Tibial artery (tissue), 4 donors: ENCODE measurements around the gene GPR132.

ENCODE experiments used
- DNase-seq, 2 donors: peaks; one replicate each; pipeline ENCODE4 v3.0.0-alpha.2; 2019
- H3K27ac ChIP-seq, 2 donors: fragments of 200-600 bp; sonication (generic) in 1 of 2; 1 replicate in 1 of 2; 2 replicates in 1 of 2; pipeline ENCODE4 v1.5.1; 2018 to 2019; ENCODE audit warnings: mild to moderate bottlenecking in 1 of 2
- H3K27me3 ChIP-seq, 2 donors: fragments of 200-600 bp; sonication (generic) in 1 of 2; one replicate each; pipeline versions ENCODE4 v1.5.1 to v1.6.0; 2016 to 2019
- H3K36me3 ChIP-seq, 3 donors: fragments of 200-600 bp; sonication (generic) in 2 of 3; one replicate each; pipeline ENCODE4 v1.5.1; 2016 to 2019; ENCODE audit warnings: mild to moderate bottlenecking in 2 of 3
- H3K4me1 ChIP-seq, 4 donors: fragments of 200-600 bp; sonication (generic) in 2 of 4; 1 replicate in 3 of 4; 2 replicates in 1 of 4; pipeline ENCODE4 v1.5.1; 2016 to 2019
- H3K4me3 ChIP-seq, 2 donors: fragments of 200-600 bp; sonication (generic) in 1 of 2; 1 replicate in 1 of 2; 2 replicates in 1 of 2; pipeline ENCODE4 v1.5.1; 2018 to 2019; ENCODE audit warnings: mild to moderate bottlenecking in 2 of 2
- H3K9me3 ChIP-seq, 3 donors: fragments of 200-600 bp; sonication (generic) in 1 of 3; one replicate each; pipeline ENCODE4 v1.5.1; 2016 to 2019
- CTCF ChIP-seq, 2 experiments: fragments of 200-600 bp in 1 of 2; fragments of 450-650 bp in 1 of 2; IDR thresholded peaks; one replicate each; pipeline ENCODE4 v1.5.1; 2017 to 2019; ENCODE audit warnings: antibody characterized with exemption in 2 of 2, mild to moderate bottlenecking in 1 of 2, moderate library complexity in 1 of 2
- intact Hi-C: fragments of 100-400 bp; cut with DNase I; formaldehyde crosslinking; loops from one replicate; pipeline ENCODE4 v1.15.0; 2023; ENCODE audit warnings: low total_unique reads

Gene GPR132

GRCh38 chr14:105092171-105093037, 27.2 kb upstream of the GPR132 start:
- H3K9me3 ChIP-seq: no peaks in the 10 kb centered on the region
- no peaks in the 10 kb centered on the region for H3K27me3 ChIP-seq
- peak overlapping the region; percentile 87 to 98 for H3K27ac ChIP-seq
- H3K36me3 ChIP-seq: no peaks in the 10 kb centered on the region
- intact Hi-C loops: loop anchor here (5.0 to 10.0 kb wide), 2 partner anchors 72 to 110 kb away; partner anchors contain the start of gene JAG2
- peaks cover 15 to 73% (median 59%) of the 10 kb centered on the region in 4 donors for H3K4me1 ChIP-seq
- DNase-seq: peak in 1 of 2 donors; percentile 68
- TF ChIP-seq CTCF (IDR thresholded peaks at IDR 0.05): no peak
- H3K4me3 ChIP-seq: peak overlapping the region; percentile 77 to 82

DNA sequence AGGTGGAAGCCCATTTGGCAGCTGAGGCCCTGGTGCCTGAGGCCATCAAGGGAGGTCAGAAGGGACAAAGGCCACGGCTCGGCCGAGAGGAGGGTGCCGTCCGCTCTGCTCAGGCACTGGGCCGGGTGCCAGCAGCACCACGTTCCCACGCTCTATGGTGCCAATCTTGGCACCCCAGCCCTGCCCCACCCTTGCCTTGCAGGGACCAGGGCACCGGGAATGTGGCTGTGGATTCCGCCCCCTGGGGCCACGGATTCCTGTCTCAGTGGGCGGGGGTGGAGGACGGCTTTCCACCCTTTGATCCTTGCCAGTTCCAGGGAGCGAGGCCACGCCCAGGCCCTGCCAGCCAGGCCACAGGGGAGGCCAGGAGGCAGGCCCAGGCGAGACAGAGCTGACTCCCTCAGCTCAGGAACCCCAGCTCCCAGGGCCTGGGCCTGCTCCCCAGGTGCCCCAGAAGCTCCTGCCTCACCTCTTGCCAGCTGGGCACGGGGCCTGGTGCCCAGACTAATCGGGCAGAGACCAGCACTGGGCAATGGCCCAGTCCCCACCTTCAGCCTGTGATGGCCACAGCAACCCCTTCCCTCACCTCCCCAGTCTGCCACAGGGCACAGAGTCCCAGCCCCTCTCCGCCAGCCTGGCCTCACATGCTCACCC, 26.4 kb upstream of the GPR132 start:
- no peaks in the 10 kb centered on the region for H3K9me3 ChIP-seq
- peak; percentile 64 to 97 for DNase-seq
- H3K4me1 ChIP-seq: peaks cover 15 to 79% (median 65%) of the 10 kb centered on the region in 4 donors
- no peak for TF ChIP-seq CTCF (IDR thresholded peaks at IDR 0.05)
- H3K27me3 ChIP-seq: no peaks in the 10 kb centered on the region
- H3K4me3 ChIP-seq: peak overlapping the region; percentile 77 to 82
- H3K27ac ChIP-seq: peak overlapping the region; percentile 87 to 98
- H3K36me3 ChIP-seq: no peaks in the 10 kb centered on the region
- intact Hi-C loops: loop anchor here (5.0 to 10.0 kb wide), 2 partner anchors 73 to 109 kb away; partner anchors contain the start of gene JAG2

DNA sequence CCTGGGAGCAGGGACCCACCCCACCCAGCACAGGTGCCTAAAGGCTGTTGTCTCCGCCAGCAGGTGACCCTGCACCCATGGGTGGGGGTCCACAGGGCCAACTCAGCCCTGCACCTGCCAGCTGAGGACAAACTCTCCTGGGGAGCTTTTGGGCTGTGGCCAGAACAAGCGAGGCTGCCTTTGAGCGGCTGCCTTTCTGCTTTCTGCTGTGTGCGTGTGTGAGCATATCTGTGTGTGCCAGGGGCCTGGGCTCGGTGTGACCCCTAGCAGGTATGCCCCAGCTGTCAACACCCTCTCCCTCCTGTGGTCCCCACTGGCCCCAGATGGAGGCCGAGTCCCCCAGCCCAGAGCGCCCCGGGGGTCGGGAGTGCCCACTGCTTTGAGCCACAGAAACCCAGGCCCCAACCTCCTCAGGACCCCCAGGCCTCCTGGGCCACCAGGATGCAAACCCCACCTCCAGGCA, 25.9 kb upstream of the GPR132 start:
- H3K9me3 ChIP-seq: no peaks in the 10 kb centered on the region
- no peak for DNase-seq
- no peaks in the 10 kb centered on the region for H3K36me3 ChIP-seq
- peaks cover 15 to 84% (median 67%) of the 10 kb centered on the region in 4 donors for H3K4me1 ChIP-seq
- peak overlapping the region in 1 of 2 donors; percentile 77 for H3K4me3 ChIP-seq
- peak overlapping the region; percentile 87 to 98 for H3K27ac ChIP-seq
- no peaks in the 10 kb centered on the region for H3K27me3 ChIP-seq
- TF ChIP-seq CTCF (IDR thresholded peaks at IDR 0.05): no peak
- intact Hi-C loops: loop anchor here (5.0 to 10.0 kb wide), 2 partner anchors 74 to 109 kb away; partner anchors contain the start of gene JAG2

- H3K27ac ChIP-seq: peak overlapping the region; percentile 87 to 98
Observed at GRCh38 chr14:105090493-105091053, 25.3 kb upstream of the GPR132 start.

More at GRCh38 chr14:105090493-105091053, 25.3 kb upstream of the GPR132 start:
- H3K9me3 ChIP-seq: no peaks in the 10 kb centered on the region
- peak; percentile 81 to 90 for DNase-seq
- intact Hi-C loops: loop anchor here (5.0 to 10.0 kb wide), 2 partner anchors 74 to 108 kb away; partner anchors contain the start of gene JAG2
- peak; percentile 87 to 94 for TF ChIP-seq CTCF (IDR thresholded peaks at IDR 0.05)
- H3K27me3 ChIP-seq: no peaks in the 10 kb centered on the region
- H3K4me3 ChIP-seq: no peak overlapping the region
- no peaks in the 10 kb centered on the region for H3K36me3 ChIP-seq
- H3K4me1 ChIP-seq: peaks cover 15 to 84% (median 67%) of the 10 kb centered on the region in 4 donors
